Suprapubic skin (tissue), 4 donors: ENCODE measurements around the gene REEP3.

ENCODE experiments used
- CTCF ChIP-seq, 2 donors: fragments of 200-600 bp in 1 of 2; fragments of 450-650 bp in 1 of 2; sonication (generic) in 1 of 2; IDR thresholded peaks; one replicate each; pipeline ENCODE4 v1.5.1; 2016 to 2019; ENCODE audit warnings: antibody characterized with exemption in 2 of 2, mild to moderate bottlenecking in 1 of 2, moderate library complexity in 1 of 2
- EP300 ChIP-seq: sonication (generic); formaldehyde crosslinking; IDR thresholded peaks from one replicate; pipeline ENCODE4 v1.6.1; 2017; ENCODE audit warnings: antibody characterized with exemption
- POLR2A ChIP-seq, 2 donors: fragments of 450-650 bp; IDR thresholded peaks; one replicate each; pipeline ENCODE4 v1.6.1; 2017; ENCODE audit warnings: antibody characterized with exemption in 2 of 2, mild to moderate bottlenecking in 2 of 2, moderate library complexity in 2 of 2
- POLR2AphosphoS5 ChIP-seq, 3 donors: sonication (generic); formaldehyde crosslinking; IDR thresholded peaks; one replicate each; pipeline ENCODE4 v1.6.1; 2017; ENCODE audit warnings: antibody characterized with exemption in 3 of 3

DNA sequence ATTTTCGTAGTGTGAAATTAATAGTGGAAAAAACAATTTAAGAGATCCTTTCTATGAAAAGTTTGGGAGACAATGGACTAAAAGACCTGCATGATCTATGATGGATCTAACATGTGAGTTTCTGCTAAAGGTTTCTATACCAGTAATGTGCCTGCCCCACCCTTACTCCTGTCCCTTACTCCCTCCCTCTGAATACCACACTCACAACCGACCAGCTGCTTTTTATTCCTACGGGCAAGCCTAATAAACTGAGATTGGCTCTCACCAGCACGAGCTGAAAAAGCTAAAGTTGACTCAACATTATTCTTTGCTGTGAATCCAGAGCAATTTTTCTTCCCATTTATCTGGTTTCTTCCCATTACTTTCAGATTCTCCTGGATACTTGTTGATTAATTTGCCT is 17.8 kb upstream of the REEP3 start:
- TF ChIP-seq CTCF (IDR thresholded peaks at IDR 0.05), result no peak
- no peak for TF ChIP-seq POLR2A (IDR thresholded peaks at IDR 0.05)
- TF ChIP-seq POLR2AphosphoS5 (IDR thresholded peaks at IDR 0.05), result no peak
- TF ChIP-seq EP300, result no peak
